DND-41 (cell line): ENCODE measurements around the gene PSD2.

Source experiments
- ATAC-seq: fragments of 200-7000 bp; cut with Tn5 transposase; 3 replicates; pipeline ENCODE4 v1.9.1; 2021; ENCODE audit warnings: low read depth; ENCODE audit not compliant: insufficient read depth
- DNase-seq: peaks from one replicate; pipeline ENCODE4 v3.0.0-alpha.2; 2020
- H2AFZ ChIP-seq: 2 replicates; pipeline ENCODE4 v1.6.0; 2012; ENCODE audit warnings: low read depth, low read length
- H3K27ac ChIP-seq: 2 replicates; pipeline ENCODE4 v1.5.1; 2012; ENCODE audit warnings: low read length, inconsistent platforms
- H3K27me3 ChIP-seq: fragments of 200-600 bp; sonication (generic); 2 replicates; pipeline ENCODE4 v1.6.0; 2012; ENCODE audit warnings: low read length, mild to moderate bottlenecking, inconsistent platforms; ENCODE audit not compliant: insufficient read depth, poor library complexity
- H3K36me3 ChIP-seq: 2 replicates; pipeline ENCODE4 v1.5.1; 2012; ENCODE audit warnings: low read length, inconsistent platforms; ENCODE audit not compliant: insufficient read depth
- H3K4me1 ChIP-seq: 2 replicates; pipeline ENCODE4 v1.5.1; 2012; ENCODE audit warnings: mild to moderate bottlenecking, low read length; ENCODE audit not compliant: insufficient read depth
- H3K4me2 ChIP-seq: 2 replicates; pipeline ENCODE4 v1.6.0; 2012; ENCODE audit warnings: mild to moderate bottlenecking, moderate library complexity, low read length, inconsistent platforms; ENCODE audit not compliant: insufficient read depth
- H3K4me3 ChIP-seq, 2 experiments: fragments of 200-600 bp in 1 of 2; shearing (Covaris generic) in 1 of 2; 2 replicates each; pipeline ENCODE4 v1.5.1; 2012 to 2016; ENCODE audit warnings: inconsistent platforms in 2 of 2, low read length in 2 of 2, mild to moderate bottlenecking in 2 of 2, low read depth in 1 of 2, moderate library complexity in 1 of 2
- H3K79me2 ChIP-seq: 2 replicates; pipeline ENCODE4 v1.6.0; 2012; ENCODE audit warnings: low read length, inconsistent platforms; ENCODE audit not compliant: insufficient read depth
- H3K9ac ChIP-seq: 2 replicates; pipeline ENCODE4 v1.6.0; 2012; ENCODE audit warnings: low read depth, mild to moderate bottlenecking, inconsistent platforms, low read length, moderate library complexity
- H3K9me3 ChIP-seq: 2 replicates; pipeline ENCODE4 v1.5.1; 2012; ENCODE audit warnings: low read length, moderate library complexity, mild to moderate bottlenecking, inconsistent platforms; ENCODE audit not compliant: insufficient read depth, severe bottlenecking
- H4K20me1 ChIP-seq: 2 replicates; pipeline ENCODE4 v1.6.0; 2012; ENCODE audit warnings: low read length; ENCODE audit not compliant: insufficient read depth
- CTCF ChIP-seq: IDR thresholded peaks from 2 replicates; pipeline ENCODE4 v1.5.1; 2012; ENCODE audit warnings: borderline replicate concordance, low read length, moderate library complexity, mild to moderate bottlenecking; ENCODE audit not compliant: poor library complexity, severe bottlenecking; ENCODE audit errors: extremely low read depth
- EZH2 ChIP-seq: IDR thresholded peaks from 3 replicates; pipeline ENCODE4 v1.6.1; 2012; ENCODE audit warnings: borderline replicate concordance, low read depth, mild to moderate bottlenecking, moderate library complexity, low read length, inconsistent platforms; ENCODE audit not compliant: severe bottlenecking

PSD2 gene

GRCh38 chr5:139867581-139867980 lies 72.0 kb downstream of the PSD2 start:
- Histone ChIP-seq H2AFZ (no peak overlapping the region), H3K4me3 (no peak overlapping the region), H3K36me3 (no peaks in the 10 kb centered on the region), H3K9me3 (no peaks in the 10 kb centered on the region), H3K27ac (no peak overlapping the region), H3K27me3 (peaks cover 24% of the 10 kb centered on the region), H3K4me1 (no peaks in the 10 kb centered on the region), H3K4me2 (no peak overlapping the region), H4K20me1 (no peaks in the 10 kb centered on the region; the same call in 1 of the 2 replicates), H3K79me2 (no peaks in the 10 kb centered on the region), H3K9ac (no peak overlapping the region)
- no peak for ATAC-seq
- no peak for TF ChIP-seq CTCF
- TF ChIP-seq EZH2 = no peak
- no peak for DNase-seq

- Histone ChIP-seq H3K4me1 (no peaks in the 10 kb centered on the region), H3K4me2 (no peak overlapping the region), H3K27me3 (peaks cover 28% of the 10 kb centered on the region), H3K9ac (no peak overlapping the region), H3K9me3 (no peaks in the 10 kb centered on the region), H2AFZ (no peak overlapping the region), H3K79me2 (no peaks in the 10 kb centered on the region), H3K27ac (no peak overlapping the region), H4K20me1 (no peaks in the 10 kb centered on the region; the same call in 1 of the 2 replicates), H3K4me3 (no peak overlapping the region), H3K36me3 (no peaks in the 10 kb centered on the region)
- ATAC-seq = no peak
- no peak for DNase-seq
- TF ChIP-seq EZH2 (no peak), CTCF (no peak)
These were observed 73.6 kb downstream of the PSD2 start for GRCh38 chr5:139869042-139869790.

- H3K27me3 ChIP-seq = peaks cover 21% of the 10 kb centered on the region
- H3K4me2 ChIP-seq = no peak overlapping the region
These were observed 75.1 kb downstream of the PSD2 start for GRCh38 chr5:139870677-139871076.

More at GRCh38 chr5:139870677-139871076, 75.1 kb downstream of the PSD2 start:
- no peaks in the 10 kb centered on the region for H3K36me3 ChIP-seq
- no peaks in the 10 kb centered on the region for H3K79me2 ChIP-seq
- H3K9me3 ChIP-seq = no peaks in the 10 kb centered on the region
- no peak overlapping the region for H3K9ac ChIP-seq
- H3K4me3 ChIP-seq = no peak overlapping the region
- H4K20me1 ChIP-seq = no peaks in the 10 kb centered on the region; the same call in 1 of the 2 replicates
- DNase-seq (no peak), ATAC-seq (no peak)
- TF ChIP-seq EZH2 (no peak), CTCF (no peak)
- no peak overlapping the region for H2AFZ ChIP-seq
- no peaks in the 10 kb centered on the region for H3K4me1 ChIP-seq
- no peak overlapping the region for H3K27ac ChIP-seq
